HG02588 (cell line): ENCODE results near the gene ORAI1.
"Not testable (repeated sequence)": the region's sequence is repeated elsewhere in the genome, so short reads cannot be mapped to it uniquely, and the experiment has no call there.

Experiments used
- ATAC-seq: cut with Tn5 transposase; IDR thresholded peaks from one replicate; pipeline ENCODE4 v1.9.1; 2021; ENCODE audit warnings: mild to moderate bottlenecking, moderate library complexity; ENCODE audit not compliant: unreplicated experiment

Gene ORAI1

DNA sequence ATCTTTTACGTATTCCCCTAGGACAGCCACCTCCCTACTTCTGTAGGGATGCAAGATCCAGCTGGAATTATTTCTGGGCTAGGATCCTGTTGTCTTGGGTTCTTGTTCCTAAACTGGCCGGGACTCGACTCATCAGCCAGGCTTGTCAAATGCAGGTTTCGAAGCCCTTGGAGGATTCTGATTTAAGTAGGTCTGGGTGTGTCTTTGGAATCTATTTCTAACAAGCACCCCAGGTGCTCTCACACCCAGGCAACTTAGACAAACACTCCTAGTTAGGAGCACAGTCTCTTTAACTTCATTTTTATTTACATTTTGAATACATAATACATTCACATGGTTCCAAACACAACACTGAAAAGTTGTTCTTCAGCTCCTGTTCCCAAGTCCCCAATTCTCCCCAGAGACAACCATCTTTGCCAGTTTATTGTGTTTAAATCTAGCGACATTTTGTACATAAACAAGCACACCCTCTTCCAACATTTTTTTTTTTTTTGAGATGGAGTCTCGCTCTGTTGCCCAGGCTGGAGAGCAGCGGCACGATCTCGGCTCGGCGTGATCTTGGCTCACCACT is 22.2 kb downstream of the ORAI1 start:
- ATAC-seq: no peak

- no peak for ATAC-seq
Observed at GRCh38 chr12:121649322-121649721, 23.0 kb downstream of the ORAI1 start.

DNA sequence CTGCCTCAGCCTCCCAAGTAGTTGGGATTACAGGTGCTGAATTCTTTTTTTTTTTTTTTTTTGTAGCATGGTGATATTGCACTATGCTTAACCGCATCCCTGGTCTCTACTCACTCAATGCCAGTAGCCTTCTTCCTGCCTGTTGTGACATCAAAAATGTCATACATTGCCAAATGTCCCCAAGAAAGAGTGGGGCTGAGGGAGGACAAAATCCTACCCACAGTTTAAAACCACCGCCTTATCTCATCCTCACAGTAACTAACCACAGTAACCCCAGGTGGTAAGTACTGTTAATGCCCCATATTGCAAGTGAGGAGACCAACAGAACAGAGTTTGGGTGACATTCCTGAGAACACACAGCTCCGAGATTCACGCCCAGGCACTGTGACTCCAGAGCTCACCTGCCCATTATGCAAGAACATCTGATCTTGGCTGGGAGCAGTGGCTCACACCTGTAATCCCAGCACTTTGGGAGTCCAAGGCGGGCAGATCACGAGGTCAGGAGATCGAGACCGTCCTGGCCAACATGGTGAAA is 23.6 kb downstream of the ORAI1 start:
- no peak for ATAC-seq

DNA sequence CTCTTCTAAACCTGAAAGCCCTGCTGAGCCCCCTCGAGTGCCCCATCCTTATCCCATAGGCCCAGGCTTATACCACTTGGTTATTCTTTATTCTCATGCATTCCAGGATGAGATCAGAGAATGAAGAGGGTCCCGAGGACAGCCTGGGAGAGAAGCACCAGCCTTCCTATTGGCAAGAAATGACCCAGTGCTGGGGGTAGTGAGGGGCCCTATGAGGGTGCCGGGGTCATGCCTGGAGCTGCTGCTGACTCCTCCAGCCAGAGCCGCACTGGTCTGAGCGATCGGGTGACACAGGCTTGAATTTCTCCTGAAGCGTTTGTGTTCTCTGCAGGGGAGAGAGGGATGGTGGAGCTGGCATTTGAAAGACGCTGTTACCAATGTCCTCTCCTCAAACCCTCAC is 25.0 kb downstream of the ORAI1 start:
- no peak for ATAC-seq

GRCh38 chr12:121652767-121653497 is 26.6 kb downstream of the ORAI1 start:
- no peak for ATAC-seq

DNA sequence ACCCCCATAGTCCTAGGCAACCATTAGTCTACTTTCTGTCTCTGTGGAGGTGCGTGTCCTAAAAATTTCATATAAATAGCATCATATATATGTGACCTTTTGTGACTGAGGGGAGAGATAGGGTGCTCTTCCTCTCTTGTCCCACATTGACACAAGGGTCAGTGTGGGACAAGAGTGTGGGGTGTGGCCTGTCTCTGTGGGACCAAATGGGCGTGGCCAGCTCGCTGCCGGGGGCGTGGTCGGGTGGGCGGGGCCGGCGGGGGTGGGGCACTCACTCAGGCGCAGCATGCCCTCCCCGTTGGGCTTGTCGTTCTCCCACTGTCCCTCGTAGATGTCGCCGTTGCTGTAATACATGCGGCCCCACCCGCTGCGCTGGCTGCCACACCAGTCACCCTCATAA is 27.7 kb downstream of the ORAI1 start:
- no peak for ATAC-seq

GRCh38 chr12:121656122-121656521 is 29.8 kb downstream of the ORAI1 start:
- ATAC-seq: no peak

- ATAC-seq: no peak
Observed at GRCh38 chr12:121657305-121658008, 31.1 kb downstream of the ORAI1 start.

DNA sequence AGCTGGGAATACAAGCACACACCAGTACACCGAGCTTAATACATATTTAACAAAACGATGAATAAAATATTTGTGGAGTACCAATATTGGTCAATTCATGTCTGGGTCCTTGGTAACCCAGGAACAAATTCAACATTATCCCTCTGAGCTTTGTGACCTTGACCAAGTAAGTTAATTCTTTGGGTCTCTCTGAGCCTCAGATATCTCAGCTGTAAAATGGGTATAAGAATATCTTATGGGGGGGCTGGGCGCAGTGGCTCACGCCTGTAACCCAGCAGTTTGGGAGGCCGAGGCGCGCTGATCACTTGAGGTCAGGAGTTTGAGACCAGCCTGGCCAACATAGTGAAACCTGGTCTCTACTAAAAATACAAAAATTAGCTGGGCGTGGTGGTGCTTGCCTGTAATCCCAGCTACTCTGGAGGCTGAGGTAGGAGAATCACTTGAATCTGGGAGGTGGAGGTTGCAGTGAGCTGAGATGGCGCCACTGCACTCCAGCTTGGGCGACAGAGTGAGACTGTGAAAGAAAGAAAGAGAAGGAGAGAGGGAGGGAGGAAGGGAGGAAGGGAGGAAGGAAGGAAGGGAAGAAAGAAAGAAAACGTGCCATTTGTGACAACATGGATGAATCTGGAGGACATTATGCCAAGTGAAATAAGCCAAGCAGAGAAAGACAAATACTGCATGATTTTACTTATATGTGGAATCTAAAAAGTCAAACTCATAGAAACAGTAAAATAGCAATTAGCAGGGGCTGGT is 35.2 kb downstream of the ORAI1 start:
- ATAC-seq: not testable (repeated sequence)

- no peak for ATAC-seq
Observed at GRCh38 chr12:121663610-121663929, 37.2 kb downstream of the ORAI1 start.

- ATAC-seq: not testable (repeated sequence)
Observed at GRCh38 chr12:121666829-121667228, 40.5 kb downstream of the ORAI1 start.

DNA sequence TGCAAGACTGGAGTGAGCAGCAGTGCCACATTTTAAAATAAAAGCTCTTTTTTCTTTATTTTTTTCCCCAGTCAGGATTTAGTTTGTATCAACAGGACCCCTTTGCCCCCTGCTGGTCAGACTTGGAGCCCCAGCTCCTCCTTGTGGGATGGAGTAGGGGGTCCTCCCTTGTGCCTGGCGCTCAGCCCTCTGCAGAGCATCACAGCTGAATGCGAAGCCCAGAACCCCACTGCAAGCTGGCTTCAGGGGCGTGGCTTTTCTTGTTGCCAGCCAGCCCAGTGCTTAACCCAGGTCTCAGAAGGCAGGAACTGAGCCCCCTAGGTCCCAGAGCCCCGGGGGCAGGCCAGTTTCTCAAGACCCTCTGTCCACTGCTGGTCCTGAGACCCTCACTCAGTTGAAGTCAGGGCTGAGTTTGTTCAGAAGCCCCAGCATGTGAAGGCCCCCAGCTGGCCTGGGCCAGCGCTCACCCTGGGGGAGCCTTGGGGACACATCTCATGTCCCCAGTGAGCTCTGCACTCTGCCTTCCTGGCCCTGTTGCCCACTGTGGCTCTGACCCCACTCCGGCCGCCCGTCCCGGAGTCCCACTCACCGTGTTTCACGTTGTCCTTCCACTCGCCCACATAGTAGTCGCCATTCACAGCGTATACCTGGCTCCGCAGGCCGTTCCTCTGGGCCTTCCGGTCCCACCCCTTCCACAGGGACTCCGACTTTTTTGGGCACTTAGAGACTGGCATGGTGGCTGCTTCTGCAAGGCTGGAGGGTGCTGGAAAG is 42.6 kb downstream of the ORAI1 start:
- ATAC-seq: no peak

DNA sequence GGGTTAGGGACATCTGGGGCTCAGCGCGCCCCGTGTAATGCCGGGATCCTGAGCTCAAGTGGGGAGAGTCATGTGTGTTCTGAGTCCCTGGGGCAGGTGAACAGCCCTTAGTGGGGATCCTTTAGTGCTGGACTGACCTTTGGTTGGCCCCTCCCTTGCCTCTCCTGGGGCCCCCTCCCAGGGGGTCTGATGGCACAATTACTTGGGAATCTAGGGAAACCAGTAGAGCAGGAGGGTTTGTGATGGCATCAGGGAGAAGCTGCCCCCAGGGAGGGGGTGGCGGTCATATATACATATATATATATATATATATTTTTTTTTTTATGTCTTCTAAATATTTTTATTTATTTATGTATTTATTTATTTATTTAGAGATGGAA is 43.2 kb downstream of the ORAI1 start, which contains the start of gene MORN3:
Gene MORN3, minus strand, starts transcription at position 134 of the 380 bp plus-strand sequence. CDS start 171 bp downstream, outside the sequence.
- no peak for ATAC-seq

DNA sequence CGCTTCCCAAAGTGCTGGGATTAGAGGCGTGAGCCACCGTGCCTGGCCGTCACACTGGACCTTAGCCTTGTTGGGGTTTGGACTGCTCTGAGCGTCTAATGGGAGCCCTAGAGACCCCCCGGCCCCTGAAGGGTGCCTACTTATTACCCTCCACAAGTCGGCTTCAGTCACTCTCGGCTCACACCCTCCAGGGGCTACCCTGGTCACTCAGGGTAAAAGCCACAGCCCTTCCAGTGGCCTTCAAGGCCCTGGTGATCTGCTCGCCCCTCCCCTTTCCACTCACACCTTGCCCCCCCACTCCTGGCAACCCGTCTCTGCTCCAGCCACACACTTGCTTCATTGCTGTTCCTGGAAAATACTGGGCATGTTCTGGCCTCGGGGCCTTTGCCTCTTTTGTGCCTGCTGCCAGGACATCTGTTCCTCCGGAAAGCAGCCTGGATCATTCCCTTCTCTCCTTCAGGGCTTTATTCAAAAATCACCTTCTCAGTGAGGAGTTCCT is 46.7 kb downstream of the ORAI1 start:
- no peak for ATAC-seq

GRCh38 chr12:121676190-121676589 is 49.9 kb downstream of the ORAI1 start:
- no peak for ATAC-seq

- no peak for ATAC-seq
Observed at GRCh38 chr12:121678305-121678704, 52.0 kb downstream of the ORAI1 start.

DNA sequence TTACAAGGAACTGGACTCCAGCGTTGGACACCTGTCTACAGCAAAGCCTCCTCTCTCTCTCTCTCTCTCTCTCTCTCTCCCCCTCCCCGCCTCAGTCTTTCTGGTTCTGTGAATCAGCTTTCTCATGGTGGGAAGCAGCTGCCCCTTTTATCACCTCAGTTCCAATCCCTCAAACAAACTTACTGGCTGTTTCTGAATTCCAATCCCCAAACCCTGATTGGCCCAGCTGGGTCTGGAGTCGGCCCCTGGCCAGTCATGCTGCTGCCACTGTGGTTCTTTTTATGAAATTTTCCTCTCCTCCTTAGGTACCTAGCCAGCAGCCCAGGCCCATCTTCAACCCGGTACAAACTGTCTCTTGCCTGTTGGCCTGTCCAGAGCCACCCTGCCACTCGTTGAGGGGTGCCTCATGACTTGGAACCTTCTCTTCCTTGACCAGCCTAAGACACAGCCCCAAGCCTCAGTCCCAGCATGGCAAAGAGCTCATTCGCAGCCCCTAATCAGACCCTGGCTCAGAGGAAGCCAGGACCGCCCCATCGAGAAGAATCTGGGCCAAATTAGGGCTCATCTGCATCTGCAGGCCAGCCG is 52.5 kb downstream of the ORAI1 start:
- ATAC-seq: no peak

DNA sequence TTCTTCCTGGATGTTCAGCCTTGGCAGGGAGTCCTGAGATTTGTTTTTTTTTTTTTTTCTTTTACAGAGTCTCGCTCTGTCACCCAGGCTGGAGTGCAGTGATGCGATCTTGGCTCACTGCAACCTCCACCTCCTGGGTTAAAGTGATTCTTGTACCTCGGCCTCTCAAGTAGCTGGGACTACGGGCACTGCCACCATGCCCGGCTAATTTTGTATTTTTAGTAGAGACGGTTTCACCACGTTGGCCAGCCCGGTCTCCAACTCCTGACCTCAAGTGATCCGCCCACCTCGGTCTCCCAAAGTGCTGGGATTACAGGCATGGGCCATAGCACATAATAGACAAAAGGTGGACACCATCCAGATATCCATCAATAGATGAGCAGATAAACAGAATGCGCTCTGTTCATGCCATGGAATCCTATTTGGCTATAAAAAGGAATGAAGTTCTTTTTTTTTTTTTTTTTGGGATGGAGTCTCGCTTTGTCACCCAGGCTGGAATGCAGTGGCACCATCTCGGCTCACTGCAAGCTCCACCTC is 53.4 kb downstream of the ORAI1 start:
- ATAC-seq: not testable (repeated sequence)

DNA sequence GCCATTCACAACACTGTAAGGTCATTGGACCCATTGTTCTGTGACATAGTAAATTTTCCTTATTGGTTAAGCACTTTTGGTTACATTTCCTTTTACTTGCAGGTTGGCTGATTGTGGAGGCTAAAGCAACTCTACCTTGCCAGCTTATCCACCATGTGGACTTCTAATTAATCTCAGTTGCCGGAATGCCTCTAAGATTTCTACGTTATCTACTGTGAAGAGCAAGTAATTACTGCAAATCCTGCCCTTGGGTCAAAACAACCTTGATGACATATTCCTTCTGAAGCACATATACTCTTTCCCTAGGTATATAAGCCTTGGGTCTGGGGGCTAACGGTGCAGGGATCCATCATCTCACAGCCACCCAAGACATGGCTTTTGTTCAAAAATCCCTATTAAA is 62.6 kb downstream of the ORAI1 start:
- no peak for ATAC-seq

DNA sequence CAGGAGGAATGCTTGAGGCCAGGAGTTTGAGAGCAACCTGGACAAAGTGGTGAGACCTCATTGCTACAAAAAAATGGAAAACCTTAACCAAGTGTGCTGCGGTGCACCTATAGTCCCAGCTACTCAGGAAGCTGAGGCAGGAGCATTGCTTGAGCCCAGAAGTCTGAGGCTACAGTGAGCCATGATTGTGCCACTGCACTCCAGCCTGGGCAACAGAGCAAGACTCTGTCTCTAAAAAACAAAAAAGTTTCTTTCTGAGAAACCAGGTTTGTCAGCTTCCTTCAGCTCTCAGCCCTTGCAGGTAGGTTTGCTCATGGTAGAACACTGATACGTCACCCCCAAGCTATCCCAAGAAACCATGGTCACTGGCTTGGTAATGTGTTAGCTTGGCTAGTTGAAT is 63.1 kb downstream of the ORAI1 start:
- no peak for ATAC-seq
